Measurements from ENCODE around the gene ZNF790. TPM values are rescaled to one million over a fixed set of nuclear protein-coding genes. Genes with fewer than 3 reads are reported as not detected.

ZNF790 gene
- total and polyA plus RNA-seq, 5 donors from 2014 or later = 3.7 to 9.4 (median 7.9) TPM

DNA sequence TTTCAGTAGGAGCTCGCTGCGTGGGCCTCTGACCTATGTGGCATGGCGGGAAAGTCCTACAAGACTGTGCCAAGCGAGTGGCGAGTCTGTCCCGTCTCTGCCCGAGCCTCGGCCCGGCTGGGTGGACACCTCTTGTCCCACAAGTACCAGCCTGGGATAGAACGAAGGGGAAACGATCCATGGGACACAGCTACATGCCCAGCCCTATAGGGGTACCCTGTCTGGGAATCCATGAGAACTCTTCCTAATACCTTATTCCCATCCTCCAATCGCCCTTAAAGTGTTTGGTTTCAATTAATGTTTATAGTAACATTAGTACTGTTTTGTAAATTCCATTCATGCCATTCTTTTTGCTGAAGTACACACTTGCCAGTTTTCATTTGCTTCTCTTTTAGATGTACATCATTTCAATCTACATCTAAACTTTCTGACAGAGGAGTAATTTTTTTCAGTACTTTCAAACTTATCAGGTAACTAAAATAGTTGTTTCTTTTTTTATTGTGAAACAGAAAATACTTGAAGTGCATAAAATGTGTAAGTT, 667 bp upstream of the ZNF790 start:
- no peak for ATAC-seq (ENCODE audit: low read depth in 2 of 2)
- peaks cover 19% of the 10 kb centered on the region for H3K36me3 Mint-ChIP-seq

DNA sequence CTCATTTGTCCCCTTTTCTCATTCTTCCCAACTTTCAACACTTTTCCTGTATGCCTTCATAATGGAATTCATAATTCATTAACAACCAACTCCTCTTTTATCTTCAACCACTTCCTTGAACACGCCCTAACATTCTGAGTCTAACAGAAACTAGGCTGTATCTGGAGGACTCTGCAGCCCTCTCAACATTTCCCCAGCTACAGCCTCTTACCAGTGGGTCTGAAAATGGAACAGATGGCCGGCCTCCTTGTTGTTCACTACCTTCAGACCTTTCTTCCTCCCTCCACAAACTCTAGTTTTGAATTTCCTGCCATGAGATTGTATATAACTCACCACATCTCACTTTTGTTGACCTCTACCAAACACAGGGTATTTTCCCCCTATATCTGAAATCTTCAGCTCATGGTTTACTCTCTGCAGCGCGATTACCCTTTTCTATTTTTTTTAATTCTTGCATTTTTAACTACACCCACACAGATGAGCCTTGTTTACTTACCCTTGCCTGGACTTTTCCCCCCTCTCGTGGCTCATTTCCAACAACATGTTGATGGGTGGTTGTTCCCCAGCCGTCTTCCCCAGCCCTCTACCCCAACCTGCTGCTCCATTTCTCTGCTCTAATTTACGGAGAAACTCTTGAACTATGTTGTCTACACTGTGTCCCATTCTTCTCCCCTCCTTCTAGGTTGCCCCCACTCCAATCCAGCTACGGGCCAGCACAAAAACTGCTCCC, 846 bp downstream of the ZNF790 start:
- ATAC-seq (ENCODE audit: low read depth in 2 of 2) (no peak), DNase-seq (peak in 1 of 3 donors; percentile 10)
- H3K27me3 Mint-ChIP-seq = no peaks in the 10 kb centered on the region
- H3K9me3 Mint-ChIP-seq = peaks cover 0 to 38% (median 16%) of the 10 kb centered on the region in 7 donors
- H3K27ac Mint-ChIP-seq = no peak overlapping the region
- no peak overlapping the region for H3K4me3 Mint-ChIP-seq
- Histone ChIP-seq H3K4me3 (ENCODE audit: low read depth, low read length) (peak overlapping the region; percentile 91), H3K27ac (ENCODE audit: insufficient read depth, low read length, poor library complexity, severe bottlenecking) (peak overlapping the region; percentile 94), H3K9me3 (ENCODE audit: control insufficient read depth in 2 of 2, low read length in 2 of 2) (peaks cover 29 to 42% of the 10 kb centered on the region in 2 experiments), H3K27me3 (ENCODE audit: control insufficient read depth, insufficient read depth, low read length) (no peaks in the 10 kb centered on the region), H3K4me1 (ENCODE audit: control insufficient read depth, insufficient read depth, low read length, poor library complexity, severe bottlenecking) (peaks cover 18% of the 10 kb centered on the region), H3K36me3 (ENCODE audit: control insufficient read depth, insufficient read depth, low read length) (peaks cover 20% of the 10 kb centered on the region)
- peaks cover 0 to 16% (median 4%) of the 10 kb centered on the region in 4 donors for H3K4me1 Mint-ChIP-seq
- peaks cover 30% of the 10 kb centered on the region for H3K36me3 Mint-ChIP-seq

More for the DNA sequence above, 667 bp upstream of the ZNF790 start:
- Mint-ChIP-seq H3K4me3 (no peak overlapping the region), H3K9me3 (peaks cover 0 to 28% (median 8%) of the 10 kb centered on the region in 7 donors), H3K4me1 (peaks cover 0 to 14% (median 4%) of the 10 kb centered on the region in 4 donors), H3K27me3 (no peaks in the 10 kb centered on the region), H3K27ac (peak overlapping the region in 1 of 3 donors; percentile 83)
- peaks cover 23 to 34% of the 10 kb centered on the region in 2 experiments for H3K9me3 ChIP-seq (ENCODE audit: control insufficient read depth in 2 of 2, low read length in 2 of 2)
- peak overlapping the region; percentile 91 for H3K4me3 ChIP-seq (ENCODE audit: low read depth, low read length)
- no peaks in the 10 kb centered on the region for H3K27me3 ChIP-seq (ENCODE audit: control insufficient read depth, insufficient read depth, low read length)
- DNase-seq = no peak
- H3K4me1 ChIP-seq (ENCODE audit: control insufficient read depth, insufficient read depth, low read length, poor library complexity, severe bottlenecking) = peaks cover 18% of the 10 kb centered on the region
- peak overlapping the region; percentile 94 for H3K27ac ChIP-seq (ENCODE audit: insufficient read depth, low read length, poor library complexity, severe bottlenecking)
- peaks cover 10% of the 10 kb centered on the region for H3K36me3 ChIP-seq (ENCODE audit: control insufficient read depth, insufficient read depth, low read length)

DNA sequence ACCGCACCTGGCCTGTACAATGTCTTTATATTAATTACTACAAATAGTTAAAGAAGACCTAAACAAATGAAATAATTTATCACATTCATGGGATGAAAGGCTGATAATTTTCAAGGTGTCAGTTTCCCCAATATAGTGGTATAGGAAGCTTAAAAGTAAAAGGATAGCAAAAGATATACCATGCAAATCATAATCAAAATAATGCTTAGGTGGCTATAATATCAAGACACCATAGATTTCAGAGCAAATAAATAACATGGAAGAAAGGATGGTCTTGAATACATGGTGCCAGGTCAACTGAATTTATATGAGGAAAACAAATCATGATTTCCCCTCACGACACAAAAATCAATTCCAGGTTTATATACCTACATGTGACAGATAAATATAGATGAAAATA, 4.8 kb downstream of the ZNF790 start:
- Histone ChIP-seq H3K9me3 (ENCODE audit: control insufficient read depth in 2 of 2, low read length in 2 of 2) (peaks cover 59 to 77% of the 10 kb centered on the region in 2 experiments), H3K4me1 (ENCODE audit: control insufficient read depth, insufficient read depth, low read length, poor library complexity, severe bottlenecking) (peaks cover 13% of the 10 kb centered on the region), H3K4me3 (ENCODE audit: low read depth, low read length) (no peak overlapping the region), H3K36me3 (ENCODE audit: control insufficient read depth, insufficient read depth, low read length) (peaks cover 38% of the 10 kb centered on the region), H3K27me3 (ENCODE audit: control insufficient read depth, insufficient read depth, low read length) (no peaks in the 10 kb centered on the region), H3K27ac (ENCODE audit: insufficient read depth, low read length, poor library complexity, severe bottlenecking) (no peak overlapping the region)
- Mint-ChIP-seq H3K4me1 (peaks cover 0 to 11% (median under 1%) of the 10 kb centered on the region in 4 donors), H3K9me3 (peaks cover 0 to 71% (median 40%) of the 10 kb centered on the region in 7 donors), H3K36me3 (peaks cover 39% of the 10 kb centered on the region), H3K4me3 (no peak overlapping the region), H3K27me3 (no peaks in the 10 kb centered on the region), H3K27ac (no peak overlapping the region)
- DNase-seq (no peak), ATAC-seq (ENCODE audit: low read depth in 2 of 2) (no peak)

DNA sequence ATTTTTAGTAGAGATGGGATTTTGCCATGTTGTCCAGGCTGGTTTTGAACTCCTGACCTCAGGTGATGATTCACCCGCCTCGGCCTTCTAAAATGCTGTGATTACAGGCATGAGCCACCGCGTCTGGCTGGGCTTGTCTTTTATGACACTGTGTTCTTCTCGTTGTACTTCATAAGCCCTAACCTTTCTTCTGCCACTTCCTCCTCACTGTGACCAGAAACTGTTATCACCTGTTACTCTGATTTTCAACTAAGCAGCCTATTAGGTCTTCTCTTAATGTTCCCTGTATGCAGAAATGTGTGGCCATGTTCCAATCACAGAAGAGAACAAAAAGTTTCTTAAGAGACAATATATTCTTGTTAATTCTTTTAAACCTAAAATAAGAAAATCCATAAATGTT, 16.4 kb downstream of the ZNF790 start:
- Mint-ChIP-seq H3K9me3 (peaks cover 0 to 83% (median 53%) of the 10 kb centered on the region in 7 donors), H3K4me3 (peak overlapping the region in 1 of 4 donors; percentile 32), H3K36me3 (peaks cover 57% of the 10 kb centered on the region), H3K27ac (no peak overlapping the region), H3K4me1 (peaks cover 0 to 1% (median 0%) of the 10 kb centered on the region in 4 donors), H3K27me3 (no peaks in the 10 kb centered on the region)
- no peak overlapping the region for H3K27ac ChIP-seq (ENCODE audit: insufficient read depth, low read length, poor library complexity, severe bottlenecking)
- H3K27me3 ChIP-seq (ENCODE audit: control insufficient read depth, insufficient read depth, low read length) = no peaks in the 10 kb centered on the region
- peaks cover 55% of the 10 kb centered on the region for H3K36me3 ChIP-seq (ENCODE audit: control insufficient read depth, insufficient read depth, low read length)
- no peak for ATAC-seq (ENCODE audit: low read depth in 2 of 2)
- no peaks in the 10 kb centered on the region for H3K4me1 ChIP-seq (ENCODE audit: control insufficient read depth, insufficient read depth, low read length, poor library complexity, severe bottlenecking)
- DNase-seq = no peak
- peaks cover 77 to 98% of the 10 kb centered on the region in 2 experiments for H3K9me3 ChIP-seq (ENCODE audit: control insufficient read depth in 2 of 2, low read length in 2 of 2)
- no peak overlapping the region for H3K4me3 ChIP-seq (ENCODE audit: low read depth, low read length)

DNA sequence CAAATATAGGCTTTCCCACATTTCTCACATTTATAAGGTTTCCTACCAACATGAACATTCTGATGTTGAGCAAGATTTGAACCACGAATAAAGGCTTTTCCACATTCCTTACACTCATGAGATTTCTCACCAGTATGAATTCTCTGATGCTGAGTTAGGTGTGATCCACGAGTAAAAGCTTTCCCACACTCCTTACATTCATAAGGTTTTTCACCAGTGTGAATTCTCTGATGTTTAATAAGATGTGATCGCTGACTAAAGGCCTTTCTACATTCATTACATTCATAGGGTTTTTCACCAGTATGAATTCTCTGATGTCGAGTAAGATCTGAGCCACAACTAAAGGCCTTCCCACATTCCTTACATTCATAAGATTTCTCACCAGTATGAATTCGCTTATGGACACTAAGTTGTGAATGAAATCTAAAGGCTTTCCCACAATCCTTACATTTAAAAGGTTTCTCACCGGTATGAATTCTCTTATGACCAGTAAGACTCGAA, 19.0 kb downstream of the ZNF790 start:
- no peaks in the 10 kb centered on the region for H3K27me3 Mint-ChIP-seq
- Histone ChIP-seq H3K4me3 (ENCODE audit: low read depth, low read length) (peak overlapping the region; percentile 17), H3K36me3 (ENCODE audit: control insufficient read depth, insufficient read depth, low read length) (peaks cover 47% of the 10 kb centered on the region), H3K4me1 (ENCODE audit: control insufficient read depth, insufficient read depth, low read length, poor library complexity, severe bottlenecking) (no peaks in the 10 kb centered on the region), H3K27ac (ENCODE audit: insufficient read depth, low read length, poor library complexity, severe bottlenecking) (no peak overlapping the region), H3K27me3 (ENCODE audit: control insufficient read depth, insufficient read depth, low read length) (no peaks in the 10 kb centered on the region), H3K9me3 (ENCODE audit: control insufficient read depth in 2 of 2, low read length in 2 of 2) (peaks cover 77 to 100% of the 10 kb centered on the region in 2 experiments)
- H3K9me3 Mint-ChIP-seq = peaks cover 0 to 79% (median 35%) of the 10 kb centered on the region in 7 donors
- no peak overlapping the region for H3K27ac Mint-ChIP-seq
- H3K4me1 Mint-ChIP-seq = no peaks in the 10 kb centered on the region
- H3K4me3 Mint-ChIP-seq = no peak overlapping the region
- H3K36me3 Mint-ChIP-seq = peaks cover 36% of the 10 kb centered on the region
- no peak for DNase-seq
- no peak for ATAC-seq (ENCODE audit: low read depth in 2 of 2)

DNA sequence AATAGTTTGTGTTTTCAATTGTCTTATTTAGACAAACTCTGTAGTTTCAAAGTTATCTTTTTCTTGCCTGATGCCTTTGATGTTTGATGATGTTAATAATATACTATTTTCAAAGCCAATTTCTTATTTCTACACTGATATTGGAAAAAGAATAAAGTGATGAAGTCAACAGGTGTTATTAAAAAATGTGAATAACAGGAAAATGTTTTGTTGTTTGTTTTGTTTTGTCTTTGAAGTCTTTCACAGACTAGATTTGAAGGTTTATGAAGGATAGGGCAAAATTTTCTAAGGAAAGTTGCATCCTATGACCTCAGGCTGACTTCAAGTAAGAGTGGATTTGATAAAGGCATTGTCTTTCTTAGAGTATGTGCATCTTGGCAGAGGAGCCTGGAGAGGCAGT, 31.2 kb downstream of the ZNF790 start:
- DNase-seq (no peak), ATAC-seq (ENCODE audit: low read depth in 2 of 2) (no peak)
- Mint-ChIP-seq H3K4me1 (peaks cover 0 to 6% (median 0%) of the 10 kb centered on the region in 4 donors), H3K4me3 (no peak overlapping the region), H3K36me3 (peaks cover 47% of the 10 kb centered on the region), H3K9me3 (peaks cover 0 to 79% (median 26%) of the 10 kb centered on the region in 7 donors), H3K27me3 (no peaks in the 10 kb centered on the region), H3K27ac (no peak overlapping the region)
- no peak overlapping the region for H3K27ac ChIP-seq (ENCODE audit: insufficient read depth, low read length, poor library complexity, severe bottlenecking)
- peaks cover 20% of the 10 kb centered on the region for H3K36me3 ChIP-seq (ENCODE audit: control insufficient read depth, insufficient read depth, low read length)
- no peaks in the 10 kb centered on the region for H3K4me1 ChIP-seq (ENCODE audit: control insufficient read depth, insufficient read depth, low read length, poor library complexity, severe bottlenecking)
- no peaks in the 10 kb centered on the region for H3K27me3 ChIP-seq (ENCODE audit: control insufficient read depth, insufficient read depth, low read length)
- H3K9me3 ChIP-seq (ENCODE audit: control insufficient read depth in 2 of 2, low read length in 2 of 2) = peaks cover 66 to 87% of the 10 kb centered on the region in 2 experiments
- no peak overlapping the region for H3K4me3 ChIP-seq (ENCODE audit: low read depth, low read length)

DNA sequence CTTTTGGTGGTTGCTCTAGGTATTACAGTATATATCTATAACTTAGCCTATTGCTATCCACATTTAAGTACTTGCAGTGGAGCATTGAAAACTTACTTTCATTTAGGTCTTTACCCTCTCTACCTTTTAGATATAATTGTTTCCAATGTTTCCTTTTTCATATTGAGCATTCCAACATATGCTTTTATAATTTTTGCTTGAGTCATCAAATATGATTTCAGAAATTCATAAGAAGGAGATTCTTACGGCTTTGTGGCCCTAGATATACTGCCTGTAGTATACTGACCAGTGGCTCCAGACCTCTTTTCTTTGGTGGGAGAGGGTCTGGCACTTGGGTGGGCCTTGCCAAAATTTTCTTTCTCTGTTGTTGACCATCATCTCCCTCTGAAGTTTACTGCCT, 32.8 kb downstream of the ZNF790 start:
- no peaks in the 10 kb centered on the region for H3K4me1 ChIP-seq (ENCODE audit: control insufficient read depth, insufficient read depth, low read length, poor library complexity, severe bottlenecking)

More for the DNA sequence above, 32.8 kb downstream of the ZNF790 start:
- ATAC-seq (ENCODE audit: low read depth in 2 of 2) = no peak
- Mint-ChIP-seq H3K4me1 (peaks cover 0 to 6% (median 0%) of the 10 kb centered on the region in 4 donors), H3K27ac (no peak overlapping the region), H3K27me3 (no peaks in the 10 kb centered on the region), H3K9me3 (peaks cover 0 to 69% (median 18%) of the 10 kb centered on the region in 7 donors), H3K36me3 (peaks cover 53% of the 10 kb centered on the region), H3K4me3 (peak overlapping the region in 1 of 4 donors; percentile 54)
- DNase-seq = no peak
- Histone ChIP-seq H3K36me3 (ENCODE audit: control insufficient read depth, insufficient read depth, low read length) (peaks cover 24% of the 10 kb centered on the region), H3K27me3 (ENCODE audit: control insufficient read depth, insufficient read depth, low read length) (no peaks in the 10 kb centered on the region), H3K4me3 (ENCODE audit: low read depth, low read length) (peak overlapping the region; percentile 9), H3K9me3 (ENCODE audit: control insufficient read depth in 2 of 2, low read length in 2 of 2) (peaks cover 52 to 82% of the 10 kb centered on the region in 2 experiments), H3K27ac (ENCODE audit: insufficient read depth, low read length, poor library complexity, severe bottlenecking) (no peak overlapping the region)
